Progenitor cell of endocrine pancreas (in vitro differentiated cells): Measurements from ENCODE around the gene NRCAM. TPM values are rescaled to one million over a fixed set of nuclear protein-coding genes. Genes with fewer than 3 reads are reported as not detected.

Source experiments
- DNase-seq: peaks from one replicate; pipeline ENCODE4 v3.0.0; 2021; ENCODE audit warnings: low spot score; ENCODE audit not compliant: unreplicated experiment
- H3K27ac Mint-ChIP-seq: 2 replicates; pipeline ENCODE4 v1.8.0; 2021; ENCODE audit warnings: mild to moderate bottlenecking, moderate library complexity, mixed read lengths
- H3K27me3 Mint-ChIP-seq: 2 replicates; pipeline ENCODE4 v1.8.0; 2021; ENCODE audit warnings: mixed read lengths
- H3K36me3 Mint-ChIP-seq: 2 replicates; pipeline ENCODE4 v1.8.0; 2022; ENCODE audit warnings: mixed read lengths; ENCODE audit not compliant: insufficient read depth
- H3K4me1 Mint-ChIP-seq: 2 replicates; pipeline ENCODE4 v1.8.0; 2021; ENCODE audit warnings: low read depth, mixed read lengths
- H3K4me3 Mint-ChIP-seq: 2 replicates; pipeline ENCODE4 v1.8.0; 2021; ENCODE audit warnings: low read depth, mild to moderate bottlenecking, moderate library complexity, mixed read lengths
- H3K9me3 Mint-ChIP-seq: 2 replicates; pipeline ENCODE4 v1.8.0; 2021; ENCODE audit warnings: low read depth, mixed read lengths
- CTCF ChIP-seq: fragments of 200-600 bp; sonication (generic); IDR thresholded peaks from one replicate; pipeline ENCODE4 v1.5.0; 2021; ENCODE audit warnings: antibody characterized with exemption, mild to moderate bottlenecking; ENCODE audit not compliant: unreplicated experiment
- total RNA-seq: library from RNA; stranded (reverse); gene quantifications from 2 replicates; pipeline ENCODE4 v1.2.1, GENCODE V29; 2021

NRCAM gene
- total RNA-seq, 1 donor from 2014 or later, result 19.9 TPM

- H3K4me1 Mint-ChIP-seq, result no peaks in the 10 kb centered on the region
- no peak for DNase-seq
- no peak overlapping the region for H3K4me3 Mint-ChIP-seq
- no peak for TF ChIP-seq CTCF
- peaks cover 4% of the 10 kb centered on the region for H3K9me3 Mint-ChIP-seq
- no peaks in the 10 kb centered on the region for H3K36me3 Mint-ChIP-seq
- H3K27me3 Mint-ChIP-seq, result no peaks in the 10 kb centered on the region
- H3K27ac Mint-ChIP-seq, result no peak overlapping the region
Observed at GRCh38 chr7:108164342-108164741, 291.9 kb downstream of the NRCAM start.

- no peaks in the 10 kb centered on the region for H3K4me1 Mint-ChIP-seq
- peaks cover 4% of the 10 kb centered on the region for H3K9me3 Mint-ChIP-seq
- H3K4me3 Mint-ChIP-seq, result no peak overlapping the region
- H3K27ac Mint-ChIP-seq, result no peak overlapping the region
- no peaks in the 10 kb centered on the region for H3K27me3 Mint-ChIP-seq
- no peak for DNase-seq
- H3K36me3 Mint-ChIP-seq, result no peaks in the 10 kb centered on the region
- no peak for TF ChIP-seq CTCF
Observed at GRCh38 chr7:108158776-108159175, 297.5 kb downstream of the NRCAM start.

- Mint-ChIP-seq H3K4me3 (no peak overlapping the region), H3K36me3 (no peaks in the 10 kb centered on the region), H3K27ac (no peak overlapping the region), H3K27me3 (no peaks in the 10 kb centered on the region), H3K9me3 (peaks cover 1% of the 10 kb centered on the region), H3K4me1 (no peaks in the 10 kb centered on the region)
- no peak for TF ChIP-seq CTCF
- no peak for DNase-seq
Observed at GRCh38 chr7:108157606-108158335, 298.5 kb downstream of the NRCAM start.

- no peaks in the 10 kb centered on the region for H3K27me3 Mint-ChIP-seq
- no peak for TF ChIP-seq CTCF
- no peaks in the 10 kb centered on the region for H3K36me3 Mint-ChIP-seq
- H3K4me1 Mint-ChIP-seq, result no peaks in the 10 kb centered on the region
- no peak overlapping the region for H3K4me3 Mint-ChIP-seq
- DNase-seq, result no peak
- H3K9me3 Mint-ChIP-seq, result peaks cover 4% of the 10 kb centered on the region
- no peak overlapping the region for H3K27ac Mint-ChIP-seq
Observed at GRCh38 chr7:108156897-108157605, 299.2 kb downstream of the NRCAM start.

GRCh38 chr7:108152198-108152597 lies 304.0 kb downstream of the NRCAM start:
- no peak overlapping the region for H3K4me3 Mint-ChIP-seq
- H3K36me3 Mint-ChIP-seq, result no peaks in the 10 kb centered on the region
- H3K27ac Mint-ChIP-seq, result no peak overlapping the region
- no peaks in the 10 kb centered on the region for H3K4me1 Mint-ChIP-seq
- no peak for TF ChIP-seq CTCF
- DNase-seq, result no peak
- peaks cover 4% of the 10 kb centered on the region for H3K9me3 Mint-ChIP-seq
- no peaks in the 10 kb centered on the region for H3K27me3 Mint-ChIP-seq
